Measurements from ENCODE around the gene CRIP3. TPM values are rescaled to one million over a fixed set of nuclear protein-coding genes. Genes with fewer than 3 reads are reported as not detected.

The CRIP3 gene
- total and polyA plus RNA-seq, 10 donors, result 6.4 to 36.5 (median 8.6) TPM

- TF ChIP-seq, protein P1, sequence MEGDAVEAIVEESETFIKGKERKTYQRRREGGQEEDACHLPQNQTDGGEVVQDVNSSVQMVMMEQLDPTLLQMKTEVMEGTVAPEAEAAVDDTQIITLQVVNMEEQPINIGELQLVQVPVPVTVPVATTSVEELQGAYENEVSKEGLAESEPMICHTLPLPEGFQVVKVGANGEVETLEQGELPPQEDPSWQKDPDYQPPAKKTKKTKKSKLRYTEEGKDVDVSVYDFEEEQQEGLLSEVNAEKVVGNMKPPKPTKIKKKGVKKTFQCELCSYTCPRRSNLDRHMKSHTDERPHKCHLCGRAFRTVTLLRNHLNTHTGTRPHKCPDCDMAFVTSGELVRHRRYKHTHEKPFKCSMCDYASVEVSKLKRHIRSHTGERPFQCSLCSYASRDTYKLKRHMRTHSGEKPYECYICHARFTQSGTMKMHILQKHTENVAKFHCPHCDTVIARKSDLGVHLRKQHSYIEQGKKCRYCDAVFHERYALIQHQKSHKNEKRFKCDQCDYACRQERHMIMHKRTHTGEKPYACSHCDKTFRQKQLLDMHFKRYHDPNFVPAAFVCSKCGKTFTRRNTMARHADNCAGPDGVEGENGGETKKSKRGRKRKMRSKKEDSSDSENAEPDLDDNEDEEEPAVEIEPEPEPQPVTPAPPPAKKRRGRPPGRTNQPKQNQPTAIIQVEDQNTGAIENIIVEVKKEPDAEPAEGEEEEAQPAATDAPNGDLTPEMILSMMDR (IDR thresholded peaks at IDR 0.05 in 8 of 11, conservative IDR thresholded peaks at IDR 0.05 in 3 of 11), result no peak
- TF ChIP-seq POLR2A (IDR thresholded peaks at IDR 0.05) (no peak), POLR2AphosphoS5 (IDR thresholded peaks at IDR 0.05) (no peak)
- WGBS, 5 donors, result 83 to 95% (median 93%) methylated on average over 11 to 18 of the region's 18 CpGs
- Histone ChIP-seq H3K4me1 (peaks cover 0 to 16% (median 5%) of the 10 kb centered on the region in 6 donors), H3K27ac (no peak overlapping the region), H3K4me3 (no peak overlapping the region), H3K27me3 (replicated peaks in 1 of 7) (peaks cover 0 to 63% (median 29%) of the 10 kb centered on the region in 7 donors), H3K36me3 (no peaks in the 10 kb centered on the region), H3K9me3 (no peaks in the 10 kb centered on the region)
- DNase-seq, result no peak
- intact Hi-C loops (cut with DNase I; ENCODE audit: low total_unique reads), result no loop called here
Measured at GRCh38 chr6:43283514-43283901, 25.1 kb downstream of the CRIP3 start.

- 75 to 86% (median 81%) methylated on average over 21 to 32 of the region's 32 CpGs for WGBS, 5 donors
- intact Hi-C loops (cut with DNase I; ENCODE audit: low total_unique reads), result no loop called here
- DNase-seq, result no peak
- Histone ChIP-seq H3K36me3 (no peaks in the 10 kb centered on the region), H3K9me3 (no peaks in the 10 kb centered on the region), H3K27ac (no peak overlapping the region), H3K4me3 (no peak overlapping the region), H3K27me3 (replicated peaks in 1 of 7) (peaks cover 0 to 68% (median 29%) of the 10 kb centered on the region in 7 donors), H3K4me1 (peaks cover 0 to 16% (median 5%) of the 10 kb centered on the region in 6 donors)
- TF ChIP-seq, protein P1 (IDR thresholded peaks at IDR 0.05 in 8 of 11, conservative IDR thresholded peaks at IDR 0.05 in 3 of 11), result no peak
- TF ChIP-seq POLR2AphosphoS5 (IDR thresholded peaks at IDR 0.05) (no peak), POLR2A (IDR thresholded peaks at IDR 0.05) (no peak)
Measured at GRCh38 chr6:43282636-43283513, 25.8 kb downstream of the CRIP3 start.

GRCh38 chr6:43282060-43282459 lies 26.6 kb downstream of the CRIP3 start:
- intact Hi-C loops (cut with DNase I; ENCODE audit: low total_unique reads), result no loop called here
- no peaks in the 10 kb centered on the region for H3K9me3 ChIP-seq
- WGBS, 5 donors, result 48 to 57% (median 52%) methylated on average over 6 to 9 of the region's 9 CpGs
- no peaks in the 10 kb centered on the region for H3K36me3 ChIP-seq
- no peak overlapping the region for H3K4me3 ChIP-seq
- H3K4me1 ChIP-seq, result peaks cover 0 to 16% (median 5%) of the 10 kb centered on the region in 6 donors
- H3K27ac ChIP-seq, result no peak overlapping the region
- no peak for DNase-seq
- TF ChIP-seq, protein P1 (IDR thresholded peaks at IDR 0.05 in 8 of 11, conservative IDR thresholded peaks at IDR 0.05 in 3 of 11), result no peak
- TF ChIP-seq POLR2AphosphoS5 (IDR thresholded peaks at IDR 0.05), result no peak
- no peak for TF ChIP-seq POLR2A (IDR thresholded peaks at IDR 0.05)
- peaks cover 0 to 72% (median 29%) of the 10 kb centered on the region in 7 donors for H3K27me3 ChIP-seq (replicated peaks in 1 of 7)

DNA sequence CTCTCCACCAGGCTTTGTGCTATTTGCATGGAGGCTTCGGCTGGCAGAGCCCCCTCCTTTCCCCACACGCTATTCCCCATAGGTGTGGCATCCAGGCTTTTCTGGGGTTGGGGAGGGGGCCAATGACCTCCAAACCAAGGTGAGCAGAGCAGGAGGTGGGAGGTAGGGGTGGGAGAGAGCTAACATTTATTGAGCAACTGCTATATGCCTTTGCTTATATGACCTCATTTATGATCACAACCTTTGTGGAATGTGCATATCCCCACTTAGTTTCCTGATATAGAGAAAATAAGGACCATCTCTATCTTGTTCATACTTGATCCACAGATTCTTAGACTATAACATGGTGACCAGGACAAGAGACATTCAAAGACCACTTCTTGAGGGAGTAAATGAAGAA lies 28.4 kb downstream of the CRIP3 start:
- Histone ChIP-seq H3K9me3 (no peaks in the 10 kb centered on the region), H3K36me3 (no peaks in the 10 kb centered on the region), H3K4me1 (peaks cover 4 to 26% (median 20%) of the 10 kb centered on the region in 6 donors), H3K4me3 (no peak overlapping the region), H3K27me3 (replicated peaks in 1 of 7) (peaks cover 0 to 72% (median 34%) of the 10 kb centered on the region in 7 donors), H3K27ac (no peak overlapping the region)
- no peak for DNase-seq
- 69 to 96% (median 78%) methylated on average over 2 of the region's 2 CpGs for WGBS, 5 donors
- intact Hi-C loops (cut with DNase I; ENCODE audit: low total_unique reads), result no loop called here
- no peak for TF ChIP-seq POLR2A (IDR thresholded peaks at IDR 0.05)
- TF ChIP-seq, protein P1 (IDR thresholded peaks at IDR 0.05 in 8 of 11, conservative IDR thresholded peaks at IDR 0.05 in 3 of 11), result no peak
- TF ChIP-seq POLR2AphosphoS5 (IDR thresholded peaks at IDR 0.05), result no peak
